Mucosa of rectum (tissue), 2 donors: Measurements from ENCODE around the gene BHLHA15.

Source experiments
- H3K27ac ChIP-seq, 2 donors: one replicate each; pipeline ENCODE4 v1.7.0; 2013; ENCODE audit warnings: inconsistent platforms in 2 of 2, low read depth in 2 of 2, low read length in 2 of 2
- H3K27me3 ChIP-seq, 2 donors: one replicate each; pipeline ENCODE4 v1.7.0; 2013; ENCODE audit warnings: low read length in 2 of 2; ENCODE audit not compliant: control insufficient read depth in 2 of 2, insufficient read depth in 2 of 2
- H3K36me3 ChIP-seq, 2 donors: one replicate each; pipeline ENCODE4 v1.7.0; 2013; ENCODE audit warnings: low read length in 2 of 2; ENCODE audit not compliant: control insufficient read depth in 2 of 2, insufficient read depth in 2 of 2
- H3K4me1 ChIP-seq, 2 donors: one replicate each; pipeline ENCODE4 v1.7.0; 2013; ENCODE audit warnings: low read length in 2 of 2, mild to moderate bottlenecking in 1 of 2; ENCODE audit not compliant: control insufficient read depth in 2 of 2, insufficient read depth in 2 of 2
- H3K4me3 ChIP-seq, 2 donors: one replicate each; pipeline ENCODE4 v1.7.0; 2013; ENCODE audit warnings: low read length in 2 of 2
- H3K9ac ChIP-seq, 2 donors: one replicate each; pipeline ENCODE4 v1.7.0; 2013; ENCODE audit warnings: low read length in 2 of 2, low read depth in 1 of 2, mild to moderate bottlenecking in 1 of 2
- H3K9me3 ChIP-seq, 2 donors: one replicate each; pipeline ENCODE4 v1.7.0; 2013; ENCODE audit warnings: low read length in 2 of 2; ENCODE audit not compliant: control insufficient read depth in 2 of 2
- donor health status: healthy.
- donor health status: Normal muscosa, but diverticular disease.

BHLHA15 gene

GRCh38 chr7:98233219-98234070 is 22.2 kb downstream of the BHLHA15 start:
- Histone ChIP-seq H3K9ac (no peak overlapping the region), H3K27me3 (no peaks in the 10 kb centered on the region), H3K36me3 (peaks cover 12 to 14% of the 10 kb centered on the region in 2 donors), H3K4me1 (no peaks in the 10 kb centered on the region), H3K4me3 (no peak overlapping the region), H3K9me3 (no peaks in the 10 kb centered on the region), H3K27ac (no peak overlapping the region)

- no peaks in the 10 kb centered on the region for H3K4me1 ChIP-seq
These were observed 23.3 kb downstream of the BHLHA15 start for GRCh38 chr7:98234429-98235147.

GRCh38 chr7:98235901-98236300 is 24.7 kb downstream of the BHLHA15 start:
- H3K36me3 ChIP-seq = peaks cover 9 to 25% of the 10 kb centered on the region in 2 donors
- no peaks in the 10 kb centered on the region for H3K9me3 ChIP-seq
- no peaks in the 10 kb centered on the region for H3K27me3 ChIP-seq
- H3K4me1 ChIP-seq = no peaks in the 10 kb centered on the region
- no peak overlapping the region for H3K4me3 ChIP-seq
- no peak overlapping the region for H3K9ac ChIP-seq
- no peak overlapping the region for H3K27ac ChIP-seq

More at GRCh38 chr7:98234429-98235147, 23.3 kb downstream of the BHLHA15 start:
- H3K27me3 ChIP-seq = no peaks in the 10 kb centered on the region
- no peak overlapping the region for H3K9ac ChIP-seq
- H3K27ac ChIP-seq = no peak overlapping the region
- no peak overlapping the region for H3K4me3 ChIP-seq
- peaks cover 9 to 21% of the 10 kb centered on the region in 2 donors for H3K36me3 ChIP-seq
- no peaks in the 10 kb centered on the region for H3K9me3 ChIP-seq

GRCh38 chr7:98236355-98237185 is 25.3 kb downstream of the BHLHA15 start:
- peaks cover 12 to 28% of the 10 kb centered on the region in 2 donors for H3K36me3 ChIP-seq
- H3K9ac ChIP-seq = no peak overlapping the region

GRCh38 chr7:98238076-98238475 is 26.8 kb downstream of the BHLHA15 start:
- H3K4me3 ChIP-seq = no peak overlapping the region
- H3K36me3 ChIP-seq = peaks cover 5 to 26% of the 10 kb centered on the region in 2 donors
- H3K9me3 ChIP-seq = no peaks in the 10 kb centered on the region
- H3K27me3 ChIP-seq = no peaks in the 10 kb centered on the region
- no peaks in the 10 kb centered on the region for H3K4me1 ChIP-seq
- no peak overlapping the region for H3K27ac ChIP-seq
- H3K9ac ChIP-seq = no peak overlapping the region

More at GRCh38 chr7:98236355-98237185, 25.3 kb downstream of the BHLHA15 start:
- Histone ChIP-seq H3K9me3 (no peaks in the 10 kb centered on the region), H3K27ac (no peak overlapping the region), H3K4me1 (no peaks in the 10 kb centered on the region), H3K27me3 (no peaks in the 10 kb centered on the region), H3K4me3 (no peak overlapping the region)

GRCh38 chr7:98238976-98239375 is 27.7 kb downstream of the BHLHA15 start:
- Histone ChIP-seq H3K9ac (no peak overlapping the region), H3K4me1 (no peaks in the 10 kb centered on the region), H3K36me3 (peaks cover 8 to 26% of the 10 kb centered on the region in 2 donors), H3K4me3 (no peak overlapping the region), H3K27me3 (no peaks in the 10 kb centered on the region), H3K9me3 (no peaks in the 10 kb centered on the region), H3K27ac (no peak overlapping the region)

- no peaks in the 10 kb centered on the region for H3K27me3 ChIP-seq
- H3K36me3 ChIP-seq = peaks cover 8 to 30% of the 10 kb centered on the region in 2 donors
- H3K27ac ChIP-seq = no peak overlapping the region
- no peaks in the 10 kb centered on the region for H3K4me1 ChIP-seq
- H3K9me3 ChIP-seq = no peaks in the 10 kb centered on the region
- H3K9ac ChIP-seq = no peak overlapping the region
- no peak overlapping the region for H3K4me3 ChIP-seq
These were observed 29.9 kb downstream of the BHLHA15 start for GRCh38 chr7:98240961-98241673.

- H3K36me3 ChIP-seq = peaks cover 8 to 30% of the 10 kb centered on the region in 2 donors
These were observed 30.5 kb downstream of the BHLHA15 start for GRCh38 chr7:98241674-98242241.

GRCh38 chr7:98242342-98242741 is 31.1 kb downstream of the BHLHA15 start:
- Histone ChIP-seq H3K27me3 (no peaks in the 10 kb centered on the region), H3K27ac (no peak overlapping the region), H3K4me3 (no peak overlapping the region), H3K36me3 (peaks cover 8 to 30% of the 10 kb centered on the region in 2 donors), H3K9me3 (no peaks in the 10 kb centered on the region), H3K9ac (no peak overlapping the region), H3K4me1 (no peaks in the 10 kb centered on the region)

More at GRCh38 chr7:98241674-98242241, 30.5 kb downstream of the BHLHA15 start:
- Histone ChIP-seq H3K4me1 (no peaks in the 10 kb centered on the region), H3K9me3 (no peaks in the 10 kb centered on the region), H3K27ac (no peak overlapping the region), H3K4me3 (no peak overlapping the region), H3K9ac (no peak overlapping the region), H3K27me3 (no peaks in the 10 kb centered on the region)
